ENCODE data around the gene DHRS12.

The DHRS12 gene

DNA sequence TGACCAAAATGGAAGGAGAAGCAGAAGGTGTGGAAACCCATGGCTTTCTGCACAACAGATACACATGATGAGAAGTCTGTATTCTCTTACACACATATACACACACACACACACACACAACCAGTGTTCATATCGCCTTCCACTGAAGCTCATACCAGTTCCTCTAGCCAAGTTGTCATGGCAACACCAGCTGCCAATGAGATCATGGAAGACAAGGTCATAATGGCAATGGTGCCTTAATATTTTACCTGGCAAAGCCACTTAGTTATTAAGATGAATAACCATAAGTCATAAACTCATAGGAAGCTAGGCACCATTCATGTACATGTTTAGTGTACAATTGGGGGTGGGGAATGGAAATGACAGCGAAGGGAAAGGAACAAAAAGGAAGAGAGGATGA, 2.6 kb upstream of the DHRS12 start:
- DNase-seq (ENCODE audit: low read depth): no peak

GRCh38 chr13:51805925-51806324, 2.0 kb upstream of the DHRS12 start:
- no peak for DNase-seq (ENCODE audit: low read depth)

- no peak for DNase-seq (ENCODE audit: low read depth)
Observed at GRCh38 chr13:51805313-51805712, 1.4 kb upstream of the DHRS12 start.

DNA sequence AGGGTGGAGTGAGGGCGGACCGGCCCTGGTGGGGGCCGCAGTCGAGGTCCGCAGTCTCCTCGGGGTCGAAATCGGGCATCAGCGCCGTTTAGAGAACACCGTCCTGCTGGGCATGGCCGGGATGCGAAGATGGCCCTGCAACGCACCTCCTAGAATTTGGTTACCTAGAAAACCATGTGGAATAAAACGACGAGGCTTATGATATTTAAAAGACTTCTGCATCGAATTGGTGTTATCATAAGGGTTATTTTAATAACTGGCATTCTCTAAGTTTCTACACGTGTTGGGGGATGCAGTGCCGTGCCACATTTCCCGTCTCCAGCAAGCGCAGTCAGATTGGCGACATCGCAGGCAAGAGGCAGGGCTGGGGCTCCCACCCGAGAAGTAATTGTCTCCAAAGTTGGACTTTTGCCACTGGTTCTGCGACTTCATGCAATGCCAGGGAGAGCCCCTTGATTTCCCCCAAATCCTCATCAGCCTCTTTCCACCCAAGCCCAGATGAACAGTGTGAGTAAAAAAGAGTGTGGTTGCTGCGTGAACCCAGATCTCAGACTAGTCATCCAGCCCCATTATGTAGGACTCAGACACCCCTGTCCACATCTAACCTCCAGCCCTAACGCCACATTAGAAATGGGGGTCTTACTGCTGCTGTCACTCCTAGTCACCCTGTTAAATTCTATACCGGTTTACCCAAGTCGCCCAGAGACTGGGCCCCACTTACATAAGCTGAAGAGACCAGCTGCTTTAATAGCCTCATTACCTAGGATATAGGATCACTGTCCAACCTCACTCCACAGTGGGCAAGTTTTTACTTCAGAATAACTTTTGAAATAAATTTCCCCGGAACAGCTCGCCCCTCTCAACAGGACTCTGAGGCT, 571 bp upstream of the DHRS12 start:
- no peak for DNase-seq (ENCODE audit: low read depth)

DNA sequence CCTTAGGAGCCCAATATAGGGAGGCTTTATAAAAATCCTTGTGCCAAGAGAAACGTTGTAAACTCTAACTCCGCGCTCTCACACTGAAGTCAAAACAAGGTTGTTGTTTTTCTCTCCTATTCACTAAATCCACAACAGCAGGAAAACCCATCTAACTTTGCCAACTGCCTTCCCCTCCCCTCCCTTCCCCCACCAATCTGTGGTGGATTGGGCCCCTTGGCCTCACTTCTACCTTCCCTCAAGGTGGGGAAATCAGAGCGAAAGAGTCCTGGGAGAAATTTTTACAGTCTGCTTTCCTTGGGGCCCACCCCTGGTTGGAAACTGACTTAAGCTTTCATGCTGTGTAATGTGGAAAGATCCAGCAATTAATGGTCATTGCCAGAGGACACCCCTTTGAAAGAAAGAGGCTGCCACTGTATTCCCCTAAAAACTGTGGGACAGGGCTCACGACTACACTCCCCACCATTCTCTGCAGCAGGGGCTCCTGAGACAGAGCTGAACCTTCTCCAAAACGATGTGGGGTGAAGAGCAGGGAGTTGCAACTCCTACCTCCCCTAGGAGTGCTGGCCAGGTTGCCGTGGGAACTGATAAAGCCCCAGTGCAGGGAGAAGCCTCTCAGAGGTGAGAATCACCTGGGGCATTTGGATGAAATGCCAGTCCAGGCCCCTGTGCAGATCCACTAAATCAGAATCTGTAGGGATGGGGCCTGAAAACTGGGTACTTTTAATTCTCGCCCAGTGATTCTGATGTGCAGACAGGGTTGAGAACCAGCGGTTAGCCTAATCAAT, 1.1 kb downstream of the DHRS12 start:
- no peak for DNase-seq (ENCODE audit: low read depth)

DNA sequence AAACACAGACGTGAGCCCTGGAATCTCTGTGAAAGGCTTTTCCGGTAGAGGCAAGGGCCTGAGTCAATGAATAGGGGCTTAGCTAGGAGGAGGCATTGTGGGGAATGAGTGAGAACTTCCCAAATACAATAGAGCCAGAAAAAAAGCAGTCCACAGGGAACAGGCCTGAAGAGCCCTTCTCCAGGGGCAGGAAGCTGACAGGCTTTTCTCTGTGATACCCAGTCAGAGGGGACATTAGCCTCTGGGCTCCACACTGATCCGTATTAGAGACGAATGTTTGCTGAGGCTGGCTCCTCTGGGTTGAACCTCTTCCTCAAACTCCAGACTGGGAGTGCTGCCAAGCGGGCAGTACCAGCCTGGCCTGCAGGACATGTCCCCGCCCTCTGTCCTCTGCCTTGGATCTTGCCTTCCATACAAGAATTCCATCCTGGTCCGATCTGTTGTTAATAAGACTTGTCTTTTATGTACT, 2.3 kb downstream of the DHRS12 start:
- DNase-seq (ENCODE audit: low read depth): no peak

- DNase-seq (ENCODE audit: low read depth): no peak
Observed at GRCh38 chr13:51800486-51800885, 3.5 kb downstream of the DHRS12 start.

- no peak for DNase-seq (ENCODE audit: low read depth)
Observed at GRCh38 chr13:51799261-51799660, 4.7 kb downstream of the DHRS12 start.

- no peak for DNase-seq (ENCODE audit: low read depth)
Observed at GRCh38 chr13:51797664-51798488, 6.1 kb downstream of the DHRS12 start.

DNA sequence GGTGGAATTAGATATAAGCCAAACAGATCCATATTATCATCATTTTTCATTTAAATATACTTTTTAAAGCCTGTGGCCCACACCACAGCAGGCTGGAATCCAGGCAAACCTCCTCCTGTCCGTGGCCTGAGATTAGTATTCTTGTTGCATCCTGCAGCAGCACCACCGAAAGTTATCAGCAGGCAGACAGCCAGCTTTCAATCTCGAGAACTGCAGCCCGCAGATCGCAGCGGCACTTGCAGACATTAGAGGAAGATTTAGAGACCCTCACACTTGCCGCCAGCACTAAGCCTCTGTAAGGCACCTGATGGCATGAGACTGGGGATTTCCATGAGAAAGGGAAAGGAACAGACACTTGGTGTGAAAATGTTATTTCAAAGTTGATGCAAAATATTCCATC, 7.4 kb downstream of the DHRS12 start:
- no peak for DNase-seq (ENCODE audit: low read depth)

- DNase-seq (ENCODE audit: low read depth): no peak
Observed at GRCh38 chr13:51795419-51795818, 8.5 kb downstream of the DHRS12 start.

DNA sequence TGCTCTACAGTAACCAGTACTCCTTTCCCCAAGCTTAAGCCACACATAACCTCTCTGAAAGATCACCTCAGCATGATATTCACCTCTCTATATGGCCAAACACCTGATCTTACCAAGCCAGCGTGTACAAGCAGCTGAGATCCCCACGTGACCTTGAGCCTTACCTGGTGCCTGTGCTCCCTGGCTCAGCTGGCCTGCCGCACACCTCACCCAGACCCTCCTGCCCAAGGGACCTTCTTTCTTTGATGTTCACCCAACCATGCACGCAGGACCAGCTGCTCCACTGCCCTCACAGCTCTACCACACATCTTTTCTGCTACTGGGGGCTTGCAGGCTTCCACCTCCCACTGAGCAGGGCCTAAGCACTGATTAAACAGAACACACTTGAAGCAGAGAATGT, 9.0 kb downstream of the DHRS12 start:
- DNase-seq (ENCODE audit: low read depth): no peak

DNA sequence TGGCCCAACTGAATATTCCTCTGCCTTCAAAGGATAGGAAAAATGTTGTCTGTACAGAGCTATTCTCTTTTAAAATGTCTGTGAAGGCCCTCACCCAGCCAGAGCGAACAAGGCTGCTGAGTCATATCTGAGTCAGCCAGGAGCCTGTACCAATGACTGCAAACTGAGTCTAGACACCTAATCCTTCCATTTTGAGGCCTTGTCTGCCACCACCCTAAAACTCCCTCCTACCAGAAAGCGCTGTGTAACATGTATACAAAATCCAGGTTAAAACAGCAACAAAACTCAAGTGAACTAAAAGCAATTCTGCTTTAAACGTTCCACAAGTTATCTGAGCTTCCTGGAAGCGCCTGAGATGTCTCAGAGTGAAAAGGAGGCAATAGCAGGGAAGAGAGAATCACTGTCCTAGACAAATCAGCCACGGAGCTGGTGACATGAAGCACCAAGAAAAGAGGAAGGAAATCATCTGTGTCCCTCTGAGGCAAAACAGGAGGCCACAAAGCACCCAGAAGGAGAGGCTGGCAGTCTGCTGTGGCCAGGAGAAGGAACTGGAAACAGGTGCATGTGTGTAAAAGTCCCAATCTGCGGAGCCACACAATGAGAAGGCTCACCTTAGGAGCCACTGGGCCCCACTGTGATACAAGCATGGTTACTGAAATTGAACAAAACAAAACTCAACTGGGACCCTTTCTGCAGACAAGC, 10.2 kb downstream of the DHRS12 start:
- DNase-seq (ENCODE audit: low read depth): no peak

- no peak for DNase-seq (ENCODE audit: low read depth)
Observed at GRCh38 chr13:51786425-51787265, 17.3 kb downstream of the DHRS12 start.

- no peak for DNase-seq (ENCODE audit: low read depth)
Observed at GRCh38 chr13:51785712-51786424, 18.1 kb downstream of the DHRS12 start.

DNA sequence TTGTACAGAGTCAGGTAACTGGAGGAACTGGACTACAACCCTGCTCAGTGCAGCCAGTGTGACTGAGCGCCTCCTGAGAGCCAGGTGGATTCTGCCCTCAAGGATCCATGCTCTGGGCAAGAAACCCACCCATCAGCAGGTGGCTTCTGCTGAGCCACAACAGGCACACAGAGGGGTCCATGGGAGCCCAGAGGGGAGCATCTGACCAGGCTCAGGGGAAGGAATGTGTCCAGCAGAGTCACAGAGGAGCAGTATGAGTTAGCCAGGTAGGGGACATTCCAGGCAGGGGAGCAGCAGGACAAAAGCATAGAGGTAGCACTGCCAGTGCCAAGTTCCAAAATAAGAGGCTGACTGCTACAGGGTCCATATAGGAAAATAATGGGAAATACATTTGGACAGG, 19.9 kb downstream of the DHRS12 start:
- no peak for DNase-seq (ENCODE audit: low read depth)

DNA sequence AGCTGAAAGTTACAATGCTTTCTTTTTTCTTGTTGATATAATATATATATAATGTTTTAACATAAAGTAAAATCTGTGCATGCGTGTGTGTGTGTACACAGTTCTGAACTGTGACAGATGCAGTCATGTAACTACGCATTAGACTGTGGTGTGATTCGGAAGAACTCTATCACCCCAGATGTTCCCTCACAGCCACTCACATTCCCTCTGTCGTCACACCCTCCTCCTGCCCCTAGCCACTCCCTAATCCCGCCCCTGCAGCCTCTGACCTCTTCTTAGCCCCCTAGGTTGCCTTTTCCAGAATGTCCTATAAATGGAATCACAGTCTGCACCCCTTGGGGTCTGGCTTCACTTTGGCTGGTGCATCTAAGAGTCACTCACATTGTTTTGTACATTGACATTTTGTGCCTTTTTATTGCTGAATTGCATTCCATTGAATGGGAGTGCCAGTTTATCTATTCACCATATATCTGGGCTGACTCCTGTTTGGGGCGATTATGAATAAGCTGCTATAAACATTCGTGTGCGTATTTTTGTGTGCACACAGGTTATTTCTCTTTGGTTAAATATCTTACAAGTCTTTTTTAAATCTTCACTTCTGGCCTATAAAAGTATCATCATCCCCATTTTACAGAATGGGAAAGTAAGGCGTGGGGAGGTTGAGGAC, 20.4 kb downstream of the DHRS12 start:
- no peak for DNase-seq (ENCODE audit: low read depth)

DNA sequence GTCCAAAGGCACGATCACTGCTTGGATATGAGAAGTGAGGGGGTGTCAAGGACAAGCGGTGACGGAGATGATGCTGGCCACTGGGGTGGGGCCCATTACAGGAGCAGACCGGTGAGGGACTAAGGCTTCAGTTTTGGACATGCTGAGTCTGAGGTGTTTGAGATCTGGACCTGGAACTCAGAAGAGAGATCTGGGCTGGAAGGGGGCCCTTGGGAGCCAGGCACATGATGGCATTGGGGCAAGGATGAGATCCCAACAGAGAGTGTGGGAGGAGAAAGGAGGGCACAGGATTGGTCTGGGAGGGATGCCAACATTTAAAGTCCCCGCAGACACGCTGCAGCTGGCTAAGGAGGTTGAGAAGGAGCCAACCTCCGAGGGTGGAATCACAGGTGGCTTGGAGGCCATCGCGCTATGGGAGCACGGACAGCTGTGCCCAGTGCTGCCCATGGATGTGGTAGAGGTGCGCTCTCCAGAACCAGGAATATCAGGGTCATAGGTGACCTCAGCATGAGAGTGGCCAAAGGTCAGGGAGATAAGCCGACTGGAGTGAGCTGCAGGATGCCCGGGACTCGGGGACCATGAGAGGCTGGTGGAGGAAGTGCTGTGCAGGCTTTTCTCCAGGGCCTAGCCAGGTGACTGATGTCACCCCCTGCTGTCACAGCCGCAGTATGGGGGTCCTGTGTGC, 21.8 kb downstream of the DHRS12 start:
- DNase-seq (ENCODE audit: low read depth): no peak
